OCI-M2 (cell line): ENCODE data around the gene FXYD4.
"Not testable (repeated sequence)": the region's sequence is repeated elsewhere in the genome, so short reads cannot be mapped to it uniquely, and the experiment has no call there.

Experiments
- DNase-seq: peaks from one replicate; lab custom pipeline; 2025; ENCODE audit not compliant: unreplicated experiment; lab: John Stamatoyannopoulos, UW

Gene FXYD4

GRCh38 chr10:43374194-43374593, 2.8 kb downstream of the FXYD4 start:
- DNase-seq, result no peak

- no peak for DNase-seq
These were observed 4.1 kb downstream of the FXYD4 start for GRCh38 chr10:43375401-43376020.

GRCh38 chr10:43376046-43376635, 4.7 kb downstream of the FXYD4 start:
- no peak for DNase-seq

GRCh38 chr10:43376828-43377423, 5.5 kb downstream of the FXYD4 start:
- no peak for DNase-seq

- no peak for DNase-seq
These were observed 6.0 kb downstream of the FXYD4 start for GRCh38 chr10:43377424-43377883.

GRCh38 chr10:43380610-43381222, 9.3 kb downstream of the FXYD4 start:
- no peak for DNase-seq

GRCh38 chr10:43383204-43383971, 12.0 kb downstream of the FXYD4 start:
- DNase-seq, result no peak

GRCh38 chr10:43384252-43385221, 13.1 kb downstream of the FXYD4 start:
- DNase-seq, result no peak

- no peak for DNase-seq
These were observed 14.1 kb downstream of the FXYD4 start for GRCh38 chr10:43385412-43386004.

GRCh38 chr10:43386549-43386948, 15.1 kb downstream of the FXYD4 start:
- no peak for DNase-seq

- DNase-seq, result no peak
These were observed 15.7 kb downstream of the FXYD4 start for GRCh38 chr10:43386981-43387677.

- no peak for DNase-seq
These were observed 16.2 kb downstream of the FXYD4 start for GRCh38 chr10:43387678-43388032.

- DNase-seq, result no peak
These were observed 18.4 kb downstream of the FXYD4 start for GRCh38 chr10:43389867-43390266.

GRCh38 chr10:43390333-43390732, 18.9 kb downstream of the FXYD4 start:
- no peak for DNase-seq

GRCh38 chr10:43390759-43391158, 19.3 kb downstream of the FXYD4 start:
- no peak for DNase-seq

GRCh38 chr10:43391496-43391895, 20.1 kb downstream of the FXYD4 start:
- DNase-seq, result no peak

- DNase-seq, result no peak
These were observed 21.3 kb downstream of the FXYD4 start for GRCh38 chr10:43392748-43393147.

- DNase-seq, result not testable (repeated sequence)
These were observed 21.8 kb downstream of the FXYD4 start for GRCh38 chr10:43393186-43393585.

- no peak for DNase-seq
These were observed 22.3 kb downstream of the FXYD4 start for GRCh38 chr10:43393606-43394360.
